HG02642 (cell line): ENCODE results near the gene VTI1A.

ENCODE experiments used
- ATAC-seq: cut with Tn5 transposase; IDR thresholded peaks from one replicate; pipeline ENCODE4 v1.9.1; 2021; ENCODE audit warnings: mild to moderate bottlenecking; ENCODE audit not compliant: unreplicated experiment, poor library complexity

VTI1A gene

DNA sequence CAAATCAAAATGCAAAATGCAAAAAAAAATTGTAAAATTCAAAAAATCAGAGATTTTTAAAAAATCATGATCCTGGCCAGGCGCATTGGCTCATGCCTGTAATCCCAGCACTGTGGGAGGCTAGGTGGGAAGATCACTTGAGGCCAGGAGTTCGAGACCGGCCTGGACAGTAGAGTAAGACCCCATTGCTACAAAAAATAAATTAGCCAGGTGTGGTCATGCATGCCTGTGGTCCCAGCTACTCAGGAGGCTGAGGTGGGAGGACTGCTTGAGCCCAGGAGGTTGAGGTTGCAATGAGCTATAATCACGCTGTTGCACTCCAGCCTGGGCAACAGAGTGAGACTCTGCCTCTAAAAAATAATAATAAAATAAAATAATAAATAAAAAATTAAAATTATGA lies 347.2 kb downstream of the VTI1A start:
- no peak for ATAC-seq

DNA sequence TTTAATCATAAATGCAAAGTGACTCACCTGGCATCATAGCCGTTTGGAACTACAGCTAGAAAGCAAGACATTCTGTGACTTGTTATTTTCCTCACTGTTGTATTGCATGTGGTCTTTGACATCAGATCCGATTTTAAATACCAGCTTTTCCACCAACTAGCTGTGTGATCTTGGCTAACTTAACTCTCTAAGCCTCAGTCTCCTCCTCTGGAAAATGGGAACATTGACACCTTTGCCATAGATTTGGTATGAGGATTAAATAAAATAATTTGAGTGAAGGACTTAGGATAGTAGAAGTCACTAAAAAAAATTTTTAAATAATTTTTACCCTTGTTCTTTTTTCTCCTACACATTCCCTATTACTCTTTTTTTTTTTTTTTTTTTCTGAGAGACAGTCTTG lies 348.1 kb downstream of the VTI1A start:
- ATAC-seq, result no peak

DNA sequence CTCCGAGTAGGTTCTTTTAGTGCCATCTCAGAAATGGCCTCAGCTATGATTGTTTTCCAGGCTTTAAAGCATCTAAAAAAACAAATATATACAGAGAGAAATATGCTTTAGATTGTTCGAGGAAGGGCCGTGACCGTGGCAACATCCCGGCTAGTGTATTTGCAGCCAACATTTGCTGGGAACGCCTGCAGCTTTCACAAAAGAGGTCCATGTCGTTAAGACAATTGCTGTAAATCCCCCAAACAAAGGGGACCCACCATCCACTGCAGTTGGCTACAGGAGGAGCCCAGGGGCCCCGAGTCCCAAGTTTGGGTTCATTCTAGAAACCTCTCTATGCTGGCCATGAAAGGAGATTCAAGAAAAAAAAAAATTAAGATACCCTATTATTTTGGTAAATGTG lies 350.2 kb downstream of the VTI1A start:
- no peak for ATAC-seq

DNA sequence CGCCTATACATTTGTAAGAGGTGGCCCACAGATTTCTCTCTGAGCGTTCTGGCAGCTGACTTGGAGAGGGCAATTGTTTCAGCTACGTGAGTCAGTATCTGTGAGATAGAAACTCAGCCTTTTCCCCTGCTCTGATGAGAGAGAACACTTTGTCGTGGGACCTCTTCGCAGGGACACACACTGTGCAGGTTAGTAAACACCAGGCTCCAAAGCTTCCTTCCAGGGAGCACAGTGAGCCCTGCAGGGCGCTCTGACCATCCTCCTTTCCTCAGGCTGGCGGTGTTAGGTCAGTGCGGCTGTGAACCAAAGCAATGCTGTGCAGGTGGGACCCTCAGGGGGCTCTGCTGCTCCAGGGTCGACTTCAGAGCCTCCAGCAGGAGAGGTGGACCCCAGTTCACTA lies 350.8 kb downstream of the VTI1A start:
- no peak for ATAC-seq

DNA sequence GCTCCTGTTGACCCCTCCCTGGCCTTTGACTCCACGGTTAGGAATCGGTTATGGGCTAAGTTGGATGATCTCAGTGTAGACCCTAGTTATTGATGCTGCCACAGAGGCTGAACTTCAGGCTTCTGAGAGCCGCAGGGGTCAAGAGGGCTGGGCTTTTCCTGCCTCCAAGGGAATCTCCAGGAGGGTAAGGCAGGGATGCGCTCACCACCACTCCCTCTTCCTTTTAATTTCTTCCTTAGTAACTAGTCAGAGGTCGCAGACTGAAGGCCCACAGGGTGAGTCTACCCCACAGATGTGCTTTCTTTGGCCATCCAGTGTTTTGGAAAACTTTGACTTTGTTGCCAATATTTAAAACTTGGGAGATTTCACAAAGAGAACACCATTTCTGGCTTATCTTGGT lies 352.0 kb downstream of the VTI1A start:
- ATAC-seq, result no peak

DNA sequence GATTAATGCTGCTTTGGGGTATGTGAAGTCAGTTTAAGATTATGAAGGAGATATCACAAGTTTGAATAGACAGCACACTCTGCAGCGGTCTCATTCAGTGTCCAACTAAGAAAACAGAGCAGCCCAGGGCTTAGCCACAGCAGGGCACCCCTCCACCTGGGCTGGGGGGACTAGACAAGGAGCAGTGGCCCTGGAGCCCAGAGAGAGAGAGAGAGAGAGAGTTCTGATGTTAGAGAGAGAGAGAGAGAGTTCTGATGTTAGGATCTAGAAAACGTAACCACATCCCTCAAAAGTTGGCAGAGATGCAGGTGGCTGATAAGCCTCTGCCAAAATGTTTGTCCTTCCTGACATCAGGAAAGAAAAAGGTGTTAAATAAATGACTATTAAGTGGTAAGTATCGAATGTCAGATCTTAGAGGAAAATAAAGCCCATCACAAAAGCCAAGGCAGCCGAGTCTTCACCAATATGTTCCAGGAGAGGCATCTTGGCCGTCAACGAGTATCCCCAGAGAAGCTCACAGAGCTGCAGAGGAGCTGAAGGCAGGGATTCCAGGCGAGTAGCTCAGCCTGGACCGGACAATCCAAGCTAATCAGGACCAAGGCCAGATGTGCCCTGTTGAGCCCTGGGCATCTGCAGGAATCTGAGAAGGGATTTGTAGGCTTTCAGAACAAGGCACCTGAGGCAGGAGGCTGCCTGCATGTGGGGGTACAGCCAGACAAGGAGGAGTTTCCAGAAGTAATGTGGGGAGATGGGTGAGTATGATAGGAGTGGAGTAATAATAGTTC lies 352.9 kb downstream of the VTI1A start:
- no peak for ATAC-seq

DNA sequence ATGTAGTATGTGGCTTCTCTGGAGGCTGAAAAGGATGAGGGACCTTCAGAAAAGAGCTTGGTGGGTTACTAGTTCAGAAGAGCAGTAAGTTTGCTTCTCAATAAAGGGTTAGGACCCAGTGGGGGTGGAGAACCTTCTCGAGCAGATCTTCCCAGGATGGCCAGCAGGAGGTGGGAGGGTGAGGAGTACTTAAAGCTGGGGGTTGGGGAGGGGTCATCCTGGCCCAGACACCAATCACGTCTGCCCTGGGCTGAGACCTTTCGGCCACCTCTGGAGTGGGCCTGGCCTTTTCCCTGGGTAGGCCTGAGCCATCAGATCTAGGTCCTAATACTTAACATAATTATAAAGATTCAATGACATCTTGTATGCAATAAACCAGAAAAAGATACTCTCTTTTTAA lies 354.0 kb downstream of the VTI1A start:
- no peak for ATAC-seq

DNA sequence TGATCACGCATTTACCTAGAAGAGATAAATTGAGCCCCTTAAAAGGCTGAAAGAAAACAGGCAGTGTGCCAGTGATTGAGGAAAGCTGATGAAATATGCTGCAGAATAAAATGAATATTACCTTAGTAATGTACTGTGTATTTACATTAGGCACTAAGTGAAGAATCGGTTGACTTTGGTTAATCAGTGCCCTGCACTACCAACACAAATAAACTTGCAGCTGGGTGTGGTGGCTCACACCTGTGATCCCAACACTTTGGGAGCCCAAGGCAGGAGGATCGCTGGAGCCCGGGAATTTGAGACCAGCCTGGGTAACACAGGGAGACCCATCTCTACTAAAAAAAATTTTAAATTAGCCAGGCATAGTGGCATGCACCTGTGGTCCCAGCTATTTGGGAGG lies 354.7 kb downstream of the VTI1A start:
- no peak for ATAC-seq

DNA sequence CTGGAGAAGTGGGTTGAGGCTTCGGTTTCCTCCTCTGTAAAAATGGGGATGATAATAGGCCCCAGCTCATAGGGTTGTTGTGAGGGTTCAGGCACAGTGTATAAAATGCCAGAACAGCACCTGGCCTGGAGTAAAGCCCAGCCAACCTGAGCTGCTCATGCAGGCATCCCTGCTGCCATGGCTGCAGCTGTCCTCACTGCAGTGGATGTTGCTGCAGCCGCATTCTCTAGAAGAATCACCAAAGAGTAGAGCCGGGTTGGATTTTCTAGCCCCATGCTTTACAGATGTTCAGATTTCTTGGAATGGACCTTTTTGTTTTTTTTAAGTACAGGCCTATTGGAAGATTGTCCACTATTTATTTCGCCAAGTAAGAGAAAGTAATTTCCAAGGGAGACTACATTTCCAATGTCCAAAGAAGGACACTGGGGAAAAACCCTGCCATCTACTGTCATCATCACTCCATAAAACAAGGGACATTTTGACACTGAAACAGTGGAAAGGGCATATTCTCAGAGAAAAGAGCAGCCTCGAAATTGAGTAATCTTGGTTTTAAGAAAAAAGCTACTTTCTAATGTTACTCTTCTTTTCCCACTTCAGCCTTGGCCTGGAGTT lies 355.5 kb downstream of the VTI1A start:
- no peak for ATAC-seq

DNA sequence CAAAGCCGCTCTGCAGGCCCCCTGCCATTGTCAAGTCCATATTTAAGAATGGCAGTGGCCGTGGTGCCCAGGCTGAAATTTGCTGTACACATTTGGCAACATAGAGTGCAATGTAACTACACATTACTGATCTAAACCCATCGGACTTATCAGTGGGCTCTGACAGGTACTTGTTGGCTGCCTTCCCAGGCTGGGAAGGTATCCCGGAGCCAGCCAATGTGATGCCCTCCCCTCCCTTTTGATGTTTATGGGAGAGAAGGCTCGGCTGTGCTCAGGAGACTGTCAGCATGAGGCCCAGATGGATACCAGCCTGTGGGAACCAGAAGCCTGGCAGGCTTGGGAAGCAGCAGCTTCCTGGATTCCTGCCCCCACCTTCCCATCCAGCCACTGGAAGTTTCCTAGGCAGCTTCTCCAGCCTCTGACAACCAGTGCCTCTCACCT lies 357.0 kb downstream of the VTI1A start:
- no peak for ATAC-seq

DNA sequence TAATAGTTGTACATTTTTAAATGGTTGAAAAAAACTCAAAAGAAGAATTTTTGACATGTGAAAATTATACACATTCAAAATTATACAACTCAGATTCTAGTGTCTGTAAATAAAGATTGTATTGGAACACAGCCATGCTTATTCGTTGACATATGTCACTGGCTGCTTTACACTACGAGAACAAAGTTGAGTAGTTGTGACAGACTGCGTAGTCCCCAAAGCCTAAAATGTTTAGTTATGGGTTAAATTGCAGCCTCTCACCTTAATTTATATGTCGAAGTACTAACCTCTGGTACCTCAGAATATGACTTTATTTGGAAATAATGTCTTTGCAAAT lies 358.2 kb downstream of the VTI1A start:
- no peak for ATAC-seq

DNA sequence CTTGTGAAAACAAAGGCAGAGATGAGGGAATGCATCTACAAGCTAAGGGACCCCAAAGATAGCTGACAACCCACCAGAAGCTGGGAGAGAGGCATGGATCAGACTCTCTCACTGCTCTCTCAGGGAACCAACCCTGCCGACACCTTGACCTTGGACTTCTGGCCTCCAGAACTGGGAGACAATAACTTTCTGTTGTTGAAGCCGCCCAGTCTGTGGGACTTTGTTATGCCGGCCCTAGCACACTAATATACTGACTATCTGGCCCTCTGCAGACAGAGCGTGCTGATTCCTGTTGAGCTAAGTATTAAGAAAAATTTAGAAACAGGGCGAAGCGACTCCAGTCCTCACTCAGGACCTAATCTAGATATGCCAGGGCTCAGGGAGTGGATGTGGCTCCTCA lies 358.7 kb downstream of the VTI1A start:
- ATAC-seq, result no peak

DNA sequence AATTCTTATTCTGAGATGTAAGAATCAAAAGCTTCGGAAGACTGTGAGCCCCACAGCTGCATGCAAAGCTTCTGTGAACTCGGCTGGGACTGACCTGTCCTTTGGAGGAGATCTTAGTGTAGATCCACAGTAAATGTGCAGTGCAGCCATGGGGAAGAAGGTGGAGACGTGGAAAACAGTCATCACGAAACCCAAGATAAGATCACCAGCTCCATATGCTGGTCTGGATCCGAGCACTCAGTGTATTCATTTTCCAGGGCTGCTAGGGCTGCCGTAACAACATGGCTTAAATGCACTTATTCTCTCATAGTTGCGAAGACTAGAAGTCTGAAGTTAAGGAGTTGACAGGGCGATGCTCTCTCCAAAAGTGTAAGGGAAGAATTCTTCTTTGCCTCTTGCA lies 360.0 kb downstream of the VTI1A start:
- no peak for ATAC-seq

DNA sequence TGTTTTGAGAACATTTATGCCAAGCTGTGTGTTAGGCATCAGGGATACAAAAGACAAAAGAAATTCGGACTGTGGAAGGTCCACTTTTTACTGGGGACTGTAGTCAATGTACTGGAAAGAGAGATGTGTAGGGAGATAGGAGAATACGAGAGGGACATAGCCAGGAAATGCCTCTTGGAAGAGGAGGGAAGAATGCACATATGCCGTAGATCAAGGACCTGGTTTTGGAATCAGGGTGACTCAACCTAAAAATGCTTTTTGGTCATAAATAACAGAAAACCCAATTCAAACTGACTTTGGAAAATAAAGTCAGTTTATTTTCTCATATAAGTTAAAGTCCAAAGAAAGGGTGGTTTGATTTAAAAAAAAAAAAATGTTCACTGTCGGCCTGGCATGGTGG lies 362.7 kb downstream of the VTI1A start:
- ATAC-seq, result no peak

DNA sequence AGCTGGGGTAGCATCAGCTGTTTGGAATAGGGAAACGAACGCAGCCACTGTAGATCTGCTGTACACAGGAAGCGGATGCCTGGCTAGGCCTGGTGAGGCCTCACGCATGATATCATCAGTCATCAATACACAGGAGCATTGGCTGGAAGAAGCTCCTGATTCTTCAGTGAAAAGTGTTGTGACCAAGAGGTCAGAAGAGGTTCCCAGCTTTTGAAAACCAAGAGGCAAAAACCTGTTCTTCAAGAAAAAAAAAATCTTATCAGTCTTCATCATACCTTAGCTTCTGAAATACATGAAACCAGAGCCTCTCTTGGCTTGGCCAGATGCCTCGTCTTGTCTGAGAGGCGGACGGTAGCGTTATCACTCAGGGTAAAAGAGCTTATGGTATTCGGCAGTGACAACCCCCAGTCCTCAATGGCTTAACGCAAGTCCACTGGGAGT lies 363.7 kb downstream of the VTI1A start:
- ATAC-seq, result no peak

DNA sequence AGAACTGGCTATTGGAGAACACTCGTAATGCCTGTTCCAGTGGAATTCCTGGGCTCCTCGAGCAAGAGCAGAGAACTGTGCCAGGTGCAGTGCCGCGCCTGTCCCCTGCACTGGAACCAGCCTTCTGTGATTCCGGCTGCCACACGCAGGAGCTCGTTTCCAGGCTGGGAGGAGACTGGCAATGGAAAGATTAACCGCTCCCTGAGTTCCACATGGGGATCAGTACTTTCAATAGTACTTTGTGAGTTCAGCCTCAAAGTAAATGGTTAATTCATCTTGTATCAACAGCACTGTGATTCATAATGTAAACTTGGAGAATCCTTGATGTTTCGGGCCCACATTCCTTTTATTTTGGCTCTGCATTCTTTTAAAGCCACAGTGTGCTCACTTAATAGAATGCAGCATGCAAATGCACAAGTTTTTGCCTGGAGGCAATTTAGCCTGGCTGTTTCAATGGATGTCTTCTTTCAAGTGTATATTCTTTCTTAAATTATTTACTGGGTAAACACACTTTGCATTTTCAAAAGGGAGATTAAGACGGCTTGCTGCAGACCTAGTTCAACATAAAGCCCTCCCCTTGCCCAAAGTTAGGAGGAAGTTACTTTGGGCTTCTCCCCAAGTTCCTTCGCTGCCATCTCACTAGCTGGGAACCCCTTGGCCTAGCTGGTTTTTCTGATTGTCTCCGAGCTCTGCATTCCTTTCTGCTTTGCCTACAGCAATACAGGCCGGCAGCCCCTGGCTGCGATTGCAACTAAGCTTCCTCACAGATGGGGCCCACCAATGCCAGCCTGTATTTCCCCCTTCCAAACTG lies 364.9 kb downstream of the VTI1A start:
- ATAC-seq, result no peak

DNA sequence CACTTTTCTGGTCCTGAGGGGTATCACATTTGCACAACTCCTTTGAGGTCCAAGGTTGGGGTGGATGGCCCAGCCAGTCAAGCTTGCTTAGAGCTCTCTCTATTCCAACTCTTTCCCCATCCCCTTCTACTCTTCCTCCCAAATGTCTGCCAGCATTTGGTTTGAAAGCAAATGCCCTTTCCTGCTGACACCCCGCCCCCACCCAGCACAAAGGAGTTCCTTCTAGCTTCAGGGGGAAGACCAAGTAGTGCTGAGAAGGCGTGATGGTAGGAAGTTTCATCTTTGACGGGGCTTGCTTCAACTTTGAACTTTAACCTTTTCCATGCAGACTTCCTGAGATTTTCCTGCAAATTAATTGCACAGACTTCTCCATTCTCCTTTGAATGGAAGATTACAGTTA lies 365.6 kb downstream of the VTI1A start:
- no peak for ATAC-seq

DNA sequence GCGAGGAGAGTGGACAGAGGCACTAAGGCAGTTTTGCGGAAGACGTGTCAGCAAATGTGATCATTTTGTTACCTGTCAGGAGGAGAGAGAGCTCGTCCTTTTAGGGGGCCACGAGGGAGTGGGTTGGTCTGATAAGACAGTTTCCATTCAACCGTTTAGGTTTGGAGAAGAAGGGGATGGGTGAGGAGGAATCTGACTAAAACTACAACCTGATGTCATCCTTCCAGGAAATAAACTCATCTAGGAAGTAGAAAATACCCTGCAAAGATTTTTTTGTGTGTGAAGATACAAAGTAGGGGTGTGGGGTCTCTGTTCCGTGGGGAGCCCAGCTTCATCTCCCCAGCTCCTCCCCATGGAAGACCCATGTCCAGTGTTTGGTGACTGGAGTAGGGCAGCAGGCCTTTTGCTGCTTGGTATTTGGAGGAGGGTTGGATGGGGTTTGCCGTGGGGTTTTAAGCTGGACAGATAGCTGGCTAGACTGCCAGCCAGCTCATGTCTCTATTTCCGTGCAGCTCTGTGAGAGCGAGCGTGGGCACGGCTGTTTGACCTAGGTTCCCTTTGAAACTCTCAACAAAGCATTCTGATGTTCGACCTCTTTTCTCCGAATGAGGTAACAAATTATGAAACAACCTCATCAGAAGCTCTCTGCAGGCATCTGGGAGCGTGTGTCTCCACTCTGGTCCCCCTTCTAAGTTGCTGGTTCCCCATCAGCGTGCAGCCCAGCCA lies 367.0 kb downstream of the VTI1A start:
- no peak for ATAC-seq

DNA sequence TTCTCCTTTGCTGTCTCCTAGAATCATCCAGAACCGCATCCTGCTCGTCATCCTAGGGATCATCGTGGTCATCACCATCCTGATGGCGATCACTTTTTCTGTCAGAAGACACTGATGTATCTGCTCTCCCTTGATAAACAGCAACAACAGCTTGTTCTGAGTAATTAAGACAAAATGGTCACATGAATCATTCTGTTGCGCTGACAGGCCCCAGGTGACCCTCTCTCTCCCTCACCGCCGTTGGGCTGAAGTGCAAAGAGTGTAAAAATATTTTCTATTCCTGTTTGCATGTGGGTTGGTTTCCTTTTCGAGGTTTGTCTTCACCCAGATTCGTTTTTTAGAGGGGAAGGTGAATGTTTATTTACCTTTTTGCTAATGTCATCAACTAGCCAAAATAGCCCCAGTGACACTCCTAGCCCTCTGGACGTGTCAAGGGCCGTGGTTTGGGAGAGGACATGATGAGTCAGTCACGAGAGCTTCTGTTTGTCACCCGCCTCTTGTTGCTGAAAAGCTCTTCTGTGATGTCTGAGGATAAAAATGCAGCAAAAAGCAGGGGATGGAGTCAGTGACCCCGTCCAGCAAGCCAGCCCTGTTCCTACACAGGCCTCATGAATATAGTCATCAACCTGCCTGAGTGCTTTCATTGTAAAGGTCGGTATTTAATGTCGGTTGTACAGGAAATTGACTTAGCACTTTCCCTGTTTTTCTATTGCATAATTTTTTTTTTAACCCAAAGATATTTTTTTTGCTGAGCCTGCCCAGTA lies 368.4 kb downstream of the VTI1A start:
- ATAC-seq, result no peak

DNA sequence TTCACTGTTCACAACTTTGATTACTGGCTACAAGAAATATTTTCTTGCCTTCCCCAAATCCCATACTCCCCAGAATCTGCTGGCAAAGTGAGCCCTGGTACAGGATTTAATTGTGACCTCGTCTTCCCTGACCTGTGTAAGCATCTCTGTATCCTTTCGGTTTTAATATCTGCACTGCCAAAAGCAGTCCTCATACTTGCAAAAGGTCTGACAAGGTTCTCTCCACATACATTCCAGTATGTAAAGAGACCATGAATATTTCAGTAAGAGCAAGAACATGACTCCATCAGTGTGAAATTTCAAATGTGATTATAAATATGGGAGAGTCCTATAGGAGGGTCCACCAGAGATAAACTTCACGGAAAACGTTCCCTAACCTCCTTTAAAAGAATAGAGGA lies 369.0 kb downstream of the VTI1A start:
- no peak for ATAC-seq
